Measurements from ENCODE around the gene R3HDM4. TPM values are rescaled to one million over a fixed set of nuclear protein-coding genes. Genes with fewer than 3 reads are reported as not detected.

R3HDM4 gene
- total and polyA plus RNA-seq, 9 of the 15 experiments (the other 6 are each of a cell fraction or from before 2014, with no cell fraction given), result 3.2 to 154 (median 59.0) TPM

GRCh38 chr19:858868-859843, 53.9 kb downstream of the R3HDM4 start, which contains the start of gene CFD (continued):
- TF ChIP-seq ZBTB40 (IDR thresholded peaks at IDR 0.05) (no peak), ZBTB40 (CRISPR knock-in tag; IDR thresholded peaks at IDR 0.05) (no peak), ZBTB33 (CRISPR knock-in tag; IDR thresholded peaks at IDR 0.05) (peak; percentile 22; the same call in 1 of the 2 replicates), ADNP (tag; IDR thresholded peaks at IDR 0.05) (peak; percentile 70; the same call in 1 of the 2 replicates), CHD4 (IDR thresholded peaks at IDR 0.05; ENCODE audit: insufficient read depth, insufficient replicate concordance, low read depth, low read length, poor library complexity, severe bottlenecking) (peak; percentile 69), RBM25 (IDR thresholded peaks at IDR 0.05; ENCODE audit: low read depth, low read length, severe bottlenecking) (peak; percentile 93), POLR2A (conservative IDR thresholded peaks at IDR 0.05) (no peak), CEBPB (tag; IDR thresholded peaks at IDR 0.05) (peak; percentile 81), ZBTB7A (IDR thresholded peaks at IDR 0.05; ENCODE audit: borderline replicate concordance, control insufficient read depth, low read depth, low read length) (peak; percentile 29; the same call in 1 of the 2 replicates), ZFX (CRISPR knock-in tag; IDR thresholded peaks at IDR 0.05) (peak; percentile 44), RBFOX2 (IDR thresholded peaks at IDR 0.05; ENCODE audit: low read depth, low read length) (peak; percentile 24; the same call in 1 of the 2 replicates)
- TF ChIP-seq, protein P1, sequence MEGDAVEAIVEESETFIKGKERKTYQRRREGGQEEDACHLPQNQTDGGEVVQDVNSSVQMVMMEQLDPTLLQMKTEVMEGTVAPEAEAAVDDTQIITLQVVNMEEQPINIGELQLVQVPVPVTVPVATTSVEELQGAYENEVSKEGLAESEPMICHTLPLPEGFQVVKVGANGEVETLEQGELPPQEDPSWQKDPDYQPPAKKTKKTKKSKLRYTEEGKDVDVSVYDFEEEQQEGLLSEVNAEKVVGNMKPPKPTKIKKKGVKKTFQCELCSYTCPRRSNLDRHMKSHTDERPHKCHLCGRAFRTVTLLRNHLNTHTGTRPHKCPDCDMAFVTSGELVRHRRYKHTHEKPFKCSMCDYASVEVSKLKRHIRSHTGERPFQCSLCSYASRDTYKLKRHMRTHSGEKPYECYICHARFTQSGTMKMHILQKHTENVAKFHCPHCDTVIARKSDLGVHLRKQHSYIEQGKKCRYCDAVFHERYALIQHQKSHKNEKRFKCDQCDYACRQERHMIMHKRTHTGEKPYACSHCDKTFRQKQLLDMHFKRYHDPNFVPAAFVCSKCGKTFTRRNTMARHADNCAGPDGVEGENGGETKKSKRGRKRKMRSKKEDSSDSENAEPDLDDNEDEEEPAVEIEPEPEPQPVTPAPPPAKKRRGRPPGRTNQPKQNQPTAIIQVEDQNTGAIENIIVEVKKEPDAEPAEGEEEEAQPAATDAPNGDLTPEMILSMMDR (IDR thresholded peaks at IDR 0.05 in 2 of 3, conservative IDR thresholded peaks at IDR 0.05 in 1 of 3; ENCODE audit: insufficient read depth in 2 of 3, low read depth in 1 of 3, low read length in 3 of 3), result peak in 1 of 3 experiments; percentile 25; a peak in 2 of 6 replicates

Data from K562 (cell line).